BJ (cell line): ENCODE data around the gene PKD1. TPM values are rescaled to one million over a fixed set of nuclear protein-coding genes. Genes with fewer than 3 reads are reported as not detected.

Experiments used
- CTCF ChIA-PET: fragments of 350-600 bp; formaldehyde crosslinking; extraction: SDS; loops from one replicate; lab custom pipeline; 2021; ENCODE audit warnings: antibody characterized with exemption, inconsistent platforms; lab: Yijun Ruan, JAX
- POLR2A ChIA-PET: fragments of 300-600 bp; sonication (Branson Sonifier 250); formaldehyde crosslinking; extraction: SDS; loops from one replicate; lab custom pipeline; 2021; ENCODE audit warnings: antibody characterized with exemption; lab: Charles Lee
- DNase-seq: peaks from one replicate; pipeline ENCODE4 v3.0.0-alpha.2; 2011; ENCODE audit warnings: low read depth
- H3K27me3 ChIP-seq: 2 replicates; pipeline ENCODE4 v1.6.0; 2011; ENCODE audit warnings: low read length; ENCODE audit not compliant: control insufficient read depth, insufficient read depth
- H3K36me3 ChIP-seq: 2 replicates; pipeline ENCODE4 v1.5.1; 2011; ENCODE audit warnings: low read length; ENCODE audit not compliant: control insufficient read depth, insufficient read depth
- H3K4me3 ChIP-seq: 2 replicates; pipeline ENCODE4 v1.5.1; 2011; ENCODE audit warnings: low read depth, mild to moderate bottlenecking, control low read depth, low read length
- CTCF ChIP-seq: IDR thresholded peaks from 2 replicates; pipeline ENCODE4 v1.5.1; 2011; ENCODE audit warnings: low read depth, mild to moderate bottlenecking, control low read depth, inconsistent platforms, low read length, moderate library complexity; ENCODE audit not compliant: insufficient read depth
- polyA plus RNA-seq: library from polyadenylated mRNA; depleted of rRNA; stranded (reverse); fragments of >200 nt; gene quantifications from 2 replicates; pipeline ENCODE4 v1.2.3, GENCODE V29; 2011

The PKD1 gene
- polyA plus RNA-seq, 1 experiment = 76.1 TPM

GRCh38 chr16:2064368-2064945, 71.2 kb downstream of the PKD1 start:
- Histone ChIP-seq H3K27me3 (no peaks in the 10 kb centered on the region), H3K36me3 (peaks cover 38% of the 10 kb centered on the region), H3K4me3 (no peak overlapping the region)
- no peak for DNase-seq
- ChIA-PET CTCF (no interaction called here), POLR2A (no interaction called here)
- no peak for TF ChIP-seq CTCF

GRCh38 chr16:2063861-2064260, 71.8 kb downstream of the PKD1 start:
- no peak for DNase-seq
- CTCF ChIA-PET = interaction anchor here (0.9 kb wide), 1 partner anchor 41 kb away, joined by 3 read pairs; no protein-coding TSS in a partner anchor
- Histone ChIP-seq H3K27me3 (no peaks in the 10 kb centered on the region), H3K4me3 (no peak overlapping the region), H3K36me3 (peaks cover 38% of the 10 kb centered on the region)
- POLR2A ChIA-PET = no interaction called here
- TF ChIP-seq CTCF = no peak

GRCh38 chr16:2062801-2063200, 72.9 kb downstream of the PKD1 start:
- Histone ChIP-seq H3K27me3 (no peaks in the 10 kb centered on the region), H3K36me3 (peaks cover 39% of the 10 kb centered on the region), H3K4me3 (no peak overlapping the region)
- no peak for TF ChIP-seq CTCF
- ChIA-PET POLR2A (no interaction called here), CTCF (interaction anchor here (0.9 kb wide), 1 partner anchor 40 kb away, joined by 3 read pairs; no protein-coding TSS in a partner anchor)
- no peak for DNase-seq

GRCh38 chr16:2061526-2061925, 74.2 kb downstream of the PKD1 start:
- Histone ChIP-seq H3K4me3 (no peak overlapping the region), H3K27me3 (no peaks in the 10 kb centered on the region), H3K36me3 (peaks cover 44% of the 10 kb centered on the region)
- no peak for DNase-seq
- POLR2A ChIA-PET = no interaction called here
- TF ChIP-seq CTCF = no peak
- CTCF ChIA-PET = interaction anchor here (1.6 kb wide), 1 partner anchor 57 kb away, joined by 6 read pairs; no protein-coding TSS in a partner anchor

- no peak for DNase-seq
- ChIA-PET CTCF (interaction anchor here (1.6 kb wide), 1 partner anchor 57 kb away, joined by 6 read pairs; no protein-coding TSS in a partner anchor), POLR2A (no interaction called here)
- no peak for TF ChIP-seq CTCF
- H3K27me3 ChIP-seq = no peaks in the 10 kb centered on the region
- no peak overlapping the region for H3K4me3 ChIP-seq
- H3K36me3 ChIP-seq = peaks cover 41% of the 10 kb centered on the region
Observed at GRCh38 chr16:2061023-2061422, 74.7 kb downstream of the PKD1 start.
